ENCODE data around the gene DRAP1.
"Not testable (repeated sequence)": the region's sequence is repeated elsewhere in the genome, so short reads cannot be mapped to it uniquely, and the experiment has no call there.

GRCh38 chr11:65951641-65952040 lies 32.4 kb downstream of the DRAP1 start:
- TF ChIP-seq EP300, CTCF (IDR thresholded peaks at IDR 0.05): not testable (repeated sequence)
